MM.1S (cell line): Measurements from ENCODE around the gene KIAA1217.

Experiments used
- DNase-seq: peaks from one replicate; pipeline ENCODE4 v3.0.0-alpha.2; 2015
- H2AFZ ChIP-seq: fragments of 300-600 bp; sonication (generic); 2 replicates; pipeline ENCODE4 v1.6.0; 2016; ENCODE audit warnings: antibody characterized with exemption, low read length
- H3F3A ChIP-seq: fragments of 300-600 bp; sonication (generic); 2 replicates; pipeline ENCODE4 v1.6.1; 2016; ENCODE audit warnings: mild to moderate bottlenecking, antibody characterized with exemption, low read length, moderate library complexity, mixed read lengths; ENCODE audit not compliant: insufficient read depth
- H3K27ac ChIP-seq: fragments of 300-600 bp; sonication (generic); 2 replicates; pipeline ENCODE4 v1.5.1; 2016; ENCODE audit warnings: mild to moderate bottlenecking, low read length
- H3K27me3 ChIP-seq: fragments of 300-600 bp; sonication (generic); replicated peaks from 2 replicates; pipeline ENCODE4 v1.6.0; 2016; ENCODE audit warnings: low read length; ENCODE audit not compliant: insufficient read depth
- H3K36me3 ChIP-seq: fragments of 300-600 bp; sonication (generic); replicated peaks from 2 replicates; pipeline ENCODE4 v1.6.1; 2016; ENCODE audit warnings: mild to moderate bottlenecking, low read length, mixed read lengths; ENCODE audit not compliant: insufficient read depth
- H3K4me1 ChIP-seq: fragments of 300-600 bp; sonication (generic); 2 replicates; pipeline ENCODE4 v1.6.1; 2016; ENCODE audit warnings: low read length, mixed read lengths
- H3K4me2 ChIP-seq: fragments of 300-600 bp; sonication (generic); 2 replicates; pipeline ENCODE4 v1.6.0; 2016; ENCODE audit warnings: low read depth, low read length
- H3K4me3 ChIP-seq: fragments of 300-600 bp; sonication (generic); 2 replicates; pipeline ENCODE4 v1.5.1; 2016; ENCODE audit warnings: low read length, mixed read lengths
- H3K79me2 ChIP-seq: fragments of 300-600 bp; sonication (generic); 2 replicates; pipeline ENCODE4 v1.6.1; 2016; ENCODE audit warnings: mixed run types, low read length, mixed read lengths
- H3K9ac ChIP-seq: fragments of 300-600 bp; sonication (generic); 2 replicates; pipeline ENCODE4 v1.6.1; 2016; ENCODE audit warnings: low read length, mixed read lengths
- H3K9me2 ChIP-seq: fragments of 300-600 bp; sonication (generic); replicated peaks from 2 replicates; pipeline ENCODE4 v1.6.1; 2016; ENCODE audit warnings: mild to moderate bottlenecking, low read length, mixed read lengths; ENCODE audit not compliant: insufficient read depth
- H3K9me3 ChIP-seq: fragments of 300-600 bp; sonication (generic); replicated peaks from 2 replicates; pipeline ENCODE4 v1.6.1; 2016; ENCODE audit warnings: mild to moderate bottlenecking, low read length, mixed read lengths; ENCODE audit not compliant: insufficient read depth
- H4K20me1 ChIP-seq: fragments of 300-600 bp; sonication (generic); 2 replicates; pipeline ENCODE4 v1.6.1; 2016; ENCODE audit warnings: mild to moderate bottlenecking, low read length, moderate library complexity, mixed read lengths; ENCODE audit not compliant: insufficient read depth
- EZH2 ChIP-seq: fragments of 300-600 bp; sonication (generic); optimal IDR thresholded peaks from 2 replicates; pipeline ENCODE3; 2017; ENCODE audit warnings: low read depth, mild to moderate bottlenecking, antibody characterized with exemption, low read length, mixed read lengths
- EZH2phosphoT487 ChIP-seq: fragments of 300-600 bp; sonication (generic); IDR thresholded peaks from 2 replicates; pipeline ENCODE4 v1.6.1; 2018; ENCODE audit warnings: antibody characterized with exemption, low read length
- TF ChIP-seq, protein P1 (sequence below): fragments of 300-600 bp; sonication (generic); IDR thresholded peaks from 2 replicates; pipeline ENCODE4 v1.5.1; 2016; ENCODE audit warnings: antibody characterized with exemption, low read length, mixed read lengths

Gene KIAA1217

GRCh38 chr10:24360282-24361127 is 151.6 kb downstream of the KIAA1217 start:
- Histone ChIP-seq H3K9me3 (no peaks in the 10 kb centered on the region), H3K4me1 (no peaks in the 10 kb centered on the region), H3K27me3 (no peaks in the 10 kb centered on the region), H3K9ac (no peak overlapping the region), H3K79me2 (no peaks in the 10 kb centered on the region), H3K4me3 (no peak overlapping the region), H2AFZ (no peak overlapping the region), H3K27ac (no peak overlapping the region), H4K20me1 (no peaks in the 10 kb centered on the region), H3K9me2 (no peaks in the 10 kb centered on the region), H3K4me2 (no peak overlapping the region), H3K36me3 (no peaks in the 10 kb centered on the region), H3F3A (no peaks in the 10 kb centered on the region)
- DNase-seq, result peak; percentile 56
- TF ChIP-seq, protein P1, sequence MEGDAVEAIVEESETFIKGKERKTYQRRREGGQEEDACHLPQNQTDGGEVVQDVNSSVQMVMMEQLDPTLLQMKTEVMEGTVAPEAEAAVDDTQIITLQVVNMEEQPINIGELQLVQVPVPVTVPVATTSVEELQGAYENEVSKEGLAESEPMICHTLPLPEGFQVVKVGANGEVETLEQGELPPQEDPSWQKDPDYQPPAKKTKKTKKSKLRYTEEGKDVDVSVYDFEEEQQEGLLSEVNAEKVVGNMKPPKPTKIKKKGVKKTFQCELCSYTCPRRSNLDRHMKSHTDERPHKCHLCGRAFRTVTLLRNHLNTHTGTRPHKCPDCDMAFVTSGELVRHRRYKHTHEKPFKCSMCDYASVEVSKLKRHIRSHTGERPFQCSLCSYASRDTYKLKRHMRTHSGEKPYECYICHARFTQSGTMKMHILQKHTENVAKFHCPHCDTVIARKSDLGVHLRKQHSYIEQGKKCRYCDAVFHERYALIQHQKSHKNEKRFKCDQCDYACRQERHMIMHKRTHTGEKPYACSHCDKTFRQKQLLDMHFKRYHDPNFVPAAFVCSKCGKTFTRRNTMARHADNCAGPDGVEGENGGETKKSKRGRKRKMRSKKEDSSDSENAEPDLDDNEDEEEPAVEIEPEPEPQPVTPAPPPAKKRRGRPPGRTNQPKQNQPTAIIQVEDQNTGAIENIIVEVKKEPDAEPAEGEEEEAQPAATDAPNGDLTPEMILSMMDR, result peak; percentile 71
- no peak for TF ChIP-seq EZH2

DNA sequence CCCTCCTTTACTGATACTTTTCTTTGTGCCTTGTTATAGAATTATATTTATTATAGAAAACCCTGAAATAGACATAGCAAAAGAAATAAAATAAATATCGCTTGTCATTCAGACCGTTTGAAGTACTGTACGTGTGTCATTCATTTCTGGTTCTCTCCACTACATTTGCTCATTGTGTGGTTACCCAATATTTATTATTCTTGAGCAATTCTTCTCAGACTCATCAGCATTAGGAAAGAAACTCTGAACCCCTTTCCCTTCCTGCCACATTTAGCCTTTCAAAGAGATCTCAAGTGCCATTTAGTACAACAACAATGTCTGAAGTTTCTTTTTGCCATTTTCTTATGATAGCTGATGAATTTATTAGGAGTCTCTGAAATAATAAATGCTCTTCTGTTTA is 154.1 kb downstream of the KIAA1217 start:
- TF ChIP-seq, protein P1, result no peak
- no peak for TF ChIP-seq EZH2
- no peak for TF ChIP-seq EZH2phosphoT487
- no peaks in the 10 kb centered on the region for H3K79me2 ChIP-seq
- H3K9ac ChIP-seq, result no peak overlapping the region
- no peaks in the 10 kb centered on the region for H3F3A ChIP-seq
- no peaks in the 10 kb centered on the region for H3K36me3 ChIP-seq
- no peaks in the 10 kb centered on the region for H3K9me3 ChIP-seq
- no peaks in the 10 kb centered on the region for H3K9me2 ChIP-seq
- no peak overlapping the region for H3K27ac ChIP-seq
- H4K20me1 ChIP-seq, result no peaks in the 10 kb centered on the region
- no peak for DNase-seq
- no peak overlapping the region for H2AFZ ChIP-seq
- no peaks in the 10 kb centered on the region for H3K4me1 ChIP-seq
- H3K4me2 ChIP-seq, result no peak overlapping the region
- no peak overlapping the region for H3K4me3 ChIP-seq
- H3K27me3 ChIP-seq, result no peaks in the 10 kb centered on the region

GRCh38 chr10:24367688-24368087 is 158.8 kb downstream of the KIAA1217 start:
- TF ChIP-seq, protein P1, result no peak
- TF ChIP-seq EZH2 (no peak), EZH2phosphoT487 (no peak)
- Histone ChIP-seq H2AFZ (no peak overlapping the region), H3K36me3 (no peaks in the 10 kb centered on the region), H3K27ac (no peak overlapping the region), H3F3A (no peaks in the 10 kb centered on the region), H3K4me2 (no peak overlapping the region), H3K4me3 (no peak overlapping the region), H3K9me2 (no peaks in the 10 kb centered on the region), H3K9ac (no peak overlapping the region), H3K27me3 (no peaks in the 10 kb centered on the region), H4K20me1 (no peaks in the 10 kb centered on the region), H3K79me2 (no peaks in the 10 kb centered on the region), H3K4me1 (no peaks in the 10 kb centered on the region), H3K9me3 (no peaks in the 10 kb centered on the region)
- DNase-seq, result no peak
